HTERT RPE-1 (cell line): ENCODE results near the gene SLC30A5.

Experiments
- in situ Hi-C: fragments of 300-500 bp; cut with MboI; formaldehyde crosslinking; loops from 4 replicates; pipeline ENCODE4 v1.14.3; 2020; ENCODE audit warnings: low sequenced_read_pairs

SLC30A5 gene

DNA sequence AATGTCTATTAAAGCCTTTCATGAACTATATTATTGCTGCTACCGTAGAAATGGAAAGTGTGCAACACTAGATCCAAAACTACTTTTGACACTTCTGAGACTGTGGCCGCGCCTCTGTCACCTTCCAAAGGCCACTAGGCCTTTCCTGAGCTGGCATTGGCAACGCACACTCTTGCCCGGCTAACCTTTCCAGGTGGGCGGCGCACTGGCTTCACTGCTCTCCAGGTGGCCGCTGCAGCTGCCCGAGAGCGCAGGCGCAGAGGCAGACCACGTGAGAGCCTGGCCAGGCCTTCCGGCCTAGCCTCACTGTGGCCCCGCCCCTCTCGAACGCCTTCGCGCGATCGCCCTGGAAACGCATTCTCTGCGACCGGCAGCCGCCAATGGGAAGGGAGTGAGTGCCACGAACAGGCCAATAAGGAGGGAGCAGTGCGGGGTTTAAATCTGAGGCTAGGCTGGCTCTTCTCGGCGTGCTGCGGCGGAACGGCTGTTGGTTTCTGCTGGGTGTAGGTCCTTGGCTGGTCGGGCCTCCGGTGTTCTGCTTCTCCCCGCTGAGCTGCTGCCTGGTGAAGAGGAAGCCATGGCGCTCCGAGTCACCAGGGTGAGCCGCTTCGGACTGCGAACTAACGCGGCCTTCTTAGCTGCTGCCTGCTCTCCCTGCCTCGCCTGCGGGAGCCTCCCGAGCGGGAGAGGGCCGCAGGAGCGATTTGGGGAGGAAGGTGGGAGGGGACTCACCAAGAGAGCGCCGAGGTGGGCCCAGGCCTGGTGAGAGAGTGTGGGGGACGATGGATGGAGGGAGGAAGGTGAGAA is 73.1 kb downstream of the SLC30A5 start, which contains the start of gene CCNB1:
Gene CCNB1, plus strand, starts transcription at position 465 of the 807 bp plus-strand sequence. Its CDS starts 113 bp downstream, at position 578.
- in situ Hi-C loops, result no loop called here

DNA sequence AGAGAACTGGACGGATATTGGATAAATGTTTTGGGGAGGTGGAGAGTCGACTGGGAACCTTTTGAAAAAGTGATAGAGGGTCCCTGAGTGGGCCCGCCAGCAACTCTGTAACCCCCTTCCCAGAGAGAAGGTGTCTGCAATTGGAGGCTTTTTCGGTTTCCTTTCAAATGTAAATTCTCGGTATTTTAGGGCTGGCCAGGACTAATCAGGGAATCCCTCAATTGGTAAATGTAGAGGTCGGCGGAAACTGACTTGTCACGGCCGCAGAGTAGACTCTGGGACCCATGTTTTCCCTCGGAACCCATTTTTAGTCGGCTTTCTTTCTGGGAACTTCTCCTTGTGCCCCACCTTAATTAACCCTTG is 73.7 kb downstream of the SLC30A5 start:
- in situ Hi-C loops, result no loop called here

DNA sequence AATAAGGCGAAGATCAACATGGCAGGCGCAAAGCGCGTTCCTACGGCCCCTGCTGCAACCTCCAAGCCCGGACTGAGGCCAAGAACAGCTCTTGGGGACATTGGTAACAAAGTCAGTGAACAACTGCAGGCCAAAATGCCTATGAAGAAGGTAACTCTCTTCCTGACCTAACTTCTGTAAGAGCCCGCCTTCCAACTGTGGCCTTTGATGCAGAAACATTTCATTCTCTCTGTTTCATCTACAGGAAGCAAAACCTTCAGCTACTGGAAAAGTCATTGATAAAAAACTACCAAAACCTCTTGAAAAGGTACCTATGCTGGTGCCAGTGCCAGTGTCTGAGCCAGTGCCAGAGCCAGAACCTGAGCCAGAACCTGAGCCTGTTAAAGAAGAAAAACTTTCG is 74.1 kb downstream of the SLC30A5 start:
- in situ Hi-C loops, result no loop called here

DNA sequence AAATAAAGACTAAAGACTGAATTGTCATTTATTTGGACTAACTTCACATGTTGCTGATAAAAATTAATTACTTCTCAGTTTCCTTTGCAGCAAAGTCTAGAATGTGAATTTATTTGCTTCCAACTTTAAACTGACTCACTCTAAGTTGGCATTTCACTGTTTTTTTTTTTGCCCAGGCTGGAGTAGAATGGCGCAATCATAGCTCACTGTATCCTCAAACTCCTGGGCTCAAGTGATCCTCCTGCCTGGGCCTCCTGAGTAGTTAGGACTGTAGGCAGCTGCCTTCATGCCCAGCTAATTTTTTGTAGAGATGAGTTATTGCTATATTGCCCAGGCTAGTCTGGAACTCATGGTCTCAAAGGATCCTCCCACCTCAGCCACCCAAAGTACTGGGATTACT is 76.7 kb downstream of the SLC30A5 start:
- in situ Hi-C loops, result no loop called here

DNA sequence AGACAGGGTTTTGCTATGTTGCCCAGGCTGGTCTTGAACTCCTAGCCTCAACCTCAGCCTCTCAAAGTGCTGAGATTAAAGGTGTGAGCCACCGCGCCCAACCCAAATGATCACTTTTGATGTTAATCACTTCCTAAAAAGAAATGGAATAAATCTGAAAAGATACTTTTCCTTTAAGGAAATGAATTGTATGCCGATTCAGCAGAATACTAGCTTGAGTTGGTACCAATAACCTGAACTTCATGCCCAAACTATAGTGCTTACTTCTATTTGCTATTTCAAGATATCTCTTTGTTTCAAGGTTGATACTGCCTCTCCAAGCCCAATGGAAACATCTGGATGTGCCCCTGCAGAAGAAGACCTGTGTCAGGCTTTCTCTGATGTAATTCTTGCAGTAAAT is 77.2 kb downstream of the SLC30A5 start:
- in situ Hi-C loops, result no loop called here
